ENCODE measurements around the gene TTLL11.

TTLL11 gene

DNA sequence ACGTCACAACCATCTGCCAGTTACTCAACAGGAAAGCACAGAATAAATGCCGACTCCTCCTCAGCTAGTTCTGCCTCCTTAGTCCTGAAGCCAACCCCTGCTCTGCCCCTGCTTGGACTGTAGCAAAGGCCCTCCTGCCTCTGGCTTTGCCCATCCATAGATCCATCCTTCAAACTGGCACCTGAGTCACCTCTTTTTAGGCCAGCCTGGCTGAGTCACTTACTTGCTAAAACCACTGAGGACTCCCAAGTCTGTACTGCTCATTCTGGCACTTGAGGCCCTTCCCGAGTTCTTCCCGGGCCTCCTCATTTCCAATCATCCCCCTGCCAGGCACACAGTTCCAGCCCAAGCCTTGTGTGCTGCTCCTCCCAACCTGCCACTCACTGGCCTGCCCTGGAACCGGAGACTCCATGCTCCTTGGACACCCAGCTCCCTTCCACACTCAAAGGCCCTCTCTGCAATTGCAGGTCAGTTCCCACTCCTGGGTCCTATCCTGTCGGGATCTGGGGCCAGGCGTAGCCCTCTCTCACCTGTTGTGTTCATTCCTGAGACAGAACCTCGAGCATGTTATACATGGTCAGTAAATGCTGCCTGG lies 221.6 kb downstream of the TTLL11 start:
- Histone ChIP-seq H3K27me3 (replicated peaks; ENCODE audit: control insufficient read depth, insufficient read depth, low read length) (no peaks in the 10 kb centered on the region), H3K36me3 (ENCODE audit: control insufficient read depth, insufficient read depth, low read length) (no peaks in the 10 kb centered on the region), H3K4me3 (replicated peaks; ENCODE audit: low read depth, low read length) (no peak overlapping the region)
- TF ChIP-seq, protein P1, sequence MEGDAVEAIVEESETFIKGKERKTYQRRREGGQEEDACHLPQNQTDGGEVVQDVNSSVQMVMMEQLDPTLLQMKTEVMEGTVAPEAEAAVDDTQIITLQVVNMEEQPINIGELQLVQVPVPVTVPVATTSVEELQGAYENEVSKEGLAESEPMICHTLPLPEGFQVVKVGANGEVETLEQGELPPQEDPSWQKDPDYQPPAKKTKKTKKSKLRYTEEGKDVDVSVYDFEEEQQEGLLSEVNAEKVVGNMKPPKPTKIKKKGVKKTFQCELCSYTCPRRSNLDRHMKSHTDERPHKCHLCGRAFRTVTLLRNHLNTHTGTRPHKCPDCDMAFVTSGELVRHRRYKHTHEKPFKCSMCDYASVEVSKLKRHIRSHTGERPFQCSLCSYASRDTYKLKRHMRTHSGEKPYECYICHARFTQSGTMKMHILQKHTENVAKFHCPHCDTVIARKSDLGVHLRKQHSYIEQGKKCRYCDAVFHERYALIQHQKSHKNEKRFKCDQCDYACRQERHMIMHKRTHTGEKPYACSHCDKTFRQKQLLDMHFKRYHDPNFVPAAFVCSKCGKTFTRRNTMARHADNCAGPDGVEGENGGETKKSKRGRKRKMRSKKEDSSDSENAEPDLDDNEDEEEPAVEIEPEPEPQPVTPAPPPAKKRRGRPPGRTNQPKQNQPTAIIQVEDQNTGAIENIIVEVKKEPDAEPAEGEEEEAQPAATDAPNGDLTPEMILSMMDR (IDR thresholded peaks at IDR 0.05; ENCODE audit: insufficient read depth, low read length, poor library complexity, severe bottlenecking): no peak
- no peak for DNase-seq (ENCODE audit: extremely low read depth, insufficient read length)

DNA sequence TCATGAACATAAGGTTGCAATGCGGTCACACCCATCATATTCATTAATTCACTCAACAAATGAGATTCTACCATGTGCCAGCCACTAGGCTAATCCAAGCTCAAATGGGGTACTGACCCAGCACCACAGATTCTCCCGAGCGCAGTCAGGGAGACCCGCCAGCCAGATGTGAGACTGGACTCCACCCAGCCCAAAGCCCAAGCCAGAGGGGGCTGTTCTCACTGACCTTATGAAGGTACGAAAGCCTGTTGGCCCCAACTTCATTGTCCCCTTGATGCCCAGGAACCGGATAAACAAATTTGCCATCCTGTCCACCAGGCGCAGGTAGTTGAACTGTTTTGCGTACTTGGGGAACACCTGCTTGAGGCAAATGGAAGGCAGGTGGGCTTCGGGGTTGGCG lies 222.8 kb downstream of the TTLL11 start:
- TF ChIP-seq, protein P1 (IDR thresholded peaks at IDR 0.05; ENCODE audit: insufficient read depth, low read length, poor library complexity, severe bottlenecking): no peak
- no peak for DNase-seq (ENCODE audit: extremely low read depth, insufficient read length)

DNA sequence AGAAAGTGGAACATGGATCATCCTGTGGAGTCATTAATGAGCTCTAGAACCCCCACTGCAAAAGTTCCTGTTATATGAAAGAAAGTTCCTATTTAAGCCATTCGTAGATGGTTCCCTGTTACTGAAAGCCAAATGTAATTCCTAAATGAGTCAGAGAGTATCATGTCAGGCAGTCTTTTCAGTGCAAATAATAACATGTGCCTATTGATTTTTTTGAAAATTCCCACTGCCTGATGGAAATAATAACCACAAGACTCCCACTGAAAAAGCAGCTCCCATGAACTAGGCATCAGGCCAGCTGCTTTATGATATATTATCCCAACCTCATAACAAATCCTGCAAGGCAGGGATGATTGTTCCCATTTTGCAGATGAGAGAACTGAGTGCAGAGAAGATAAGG lies 224.5 kb downstream of the TTLL11 start:
- H3K4me3 ChIP-seq (replicated peaks; ENCODE audit: low read depth, low read length): no peak overlapping the region
- TF ChIP-seq, protein P1 (IDR thresholded peaks at IDR 0.05; ENCODE audit: insufficient read depth, low read length, poor library complexity, severe bottlenecking): no peak
- H3K36me3 ChIP-seq (ENCODE audit: control insufficient read depth, insufficient read depth, low read length): no peaks in the 10 kb centered on the region
- DNase-seq (ENCODE audit: extremely low read depth, insufficient read length): no peak
- H3K27me3 ChIP-seq (replicated peaks; ENCODE audit: control insufficient read depth, insufficient read depth, low read length): no peaks in the 10 kb centered on the region

More for the DNA sequence above, 222.8 kb downstream of the TTLL11 start:
- Histone ChIP-seq H3K27me3 (replicated peaks; ENCODE audit: control insufficient read depth, insufficient read depth, low read length) (no peaks in the 10 kb centered on the region), H3K36me3 (ENCODE audit: control insufficient read depth, insufficient read depth, low read length) (no peaks in the 10 kb centered on the region), H3K4me3 (replicated peaks; ENCODE audit: low read depth, low read length) (no peak overlapping the region)

DNA sequence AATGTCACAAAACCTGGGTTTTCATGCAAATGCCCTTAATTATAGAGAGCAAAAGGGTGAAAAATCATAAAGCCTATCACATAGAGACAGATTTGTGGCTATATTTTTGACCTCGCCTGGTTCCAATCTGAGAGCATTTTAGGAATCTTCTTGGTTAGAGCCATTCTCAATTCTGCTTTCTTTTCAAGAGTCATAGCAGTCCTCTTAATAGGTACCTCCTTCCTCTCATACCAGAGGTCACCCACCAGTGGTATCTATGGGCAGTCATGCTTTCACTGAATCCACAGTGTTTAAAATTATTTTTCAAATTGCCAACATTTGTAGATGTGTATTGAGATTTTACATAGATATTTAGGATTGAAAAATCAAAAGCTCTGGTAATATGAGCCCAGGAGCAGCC lies 226.2 kb downstream of the TTLL11 start:
- DNase-seq (ENCODE audit: extremely low read depth, insufficient read length): no peak
- Histone ChIP-seq H3K36me3 (ENCODE audit: control insufficient read depth, insufficient read depth, low read length) (no peaks in the 10 kb centered on the region), H3K27me3 (replicated peaks; ENCODE audit: control insufficient read depth, insufficient read depth, low read length) (no peaks in the 10 kb centered on the region), H3K4me3 (replicated peaks; ENCODE audit: low read depth, low read length) (no peak overlapping the region)
- TF ChIP-seq, protein P1 (IDR thresholded peaks at IDR 0.05; ENCODE audit: insufficient read depth, low read length, poor library complexity, severe bottlenecking): no peak

DNA sequence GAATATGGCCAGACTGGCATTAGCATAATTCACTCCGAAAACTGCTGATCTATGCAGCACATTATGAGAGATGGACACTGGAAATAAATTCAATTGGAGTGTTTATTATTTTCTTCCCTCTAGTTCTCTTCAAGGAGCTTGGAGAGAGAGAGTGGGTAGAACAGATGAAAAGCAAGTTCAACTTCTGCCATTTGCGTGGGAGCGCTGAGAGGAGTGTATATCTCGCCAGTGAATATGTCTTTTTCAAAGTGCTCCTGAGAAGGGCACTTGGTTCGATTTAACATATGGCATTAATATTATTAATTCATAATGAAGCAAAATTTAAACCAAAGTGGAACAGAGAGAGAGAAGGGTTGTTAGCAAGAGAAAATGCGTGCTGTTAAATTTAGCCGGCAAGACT lies 227.2 kb downstream of the TTLL11 start:
- TF ChIP-seq, protein P1 (IDR thresholded peaks at IDR 0.05; ENCODE audit: insufficient read depth, low read length, poor library complexity, severe bottlenecking): no peak
- H3K4me3 ChIP-seq (replicated peaks; ENCODE audit: low read depth, low read length): no peak overlapping the region

DNA sequence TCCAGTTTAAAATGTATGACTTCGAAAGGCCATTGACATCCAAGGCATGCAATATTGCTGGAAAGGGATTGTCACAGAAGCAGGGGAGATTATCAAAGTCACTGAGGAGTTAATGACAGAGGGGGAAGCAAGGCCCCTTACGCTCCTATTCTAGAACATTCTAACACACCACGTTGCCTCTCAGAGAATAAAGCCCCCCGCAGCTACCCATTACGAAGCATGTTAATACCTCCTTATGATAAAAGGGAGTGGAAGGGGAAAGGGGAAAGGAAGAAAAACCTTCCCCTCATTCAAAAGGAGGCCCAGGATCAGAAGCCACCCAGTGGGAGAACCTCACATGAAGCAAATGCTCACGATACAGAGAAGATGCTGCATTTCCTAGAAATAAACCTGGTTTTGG lies 228.0 kb downstream of the TTLL11 start:
- TF ChIP-seq, protein P1 (IDR thresholded peaks at IDR 0.05; ENCODE audit: insufficient read depth, low read length, poor library complexity, severe bottlenecking): no peak
- H3K4me3 ChIP-seq (replicated peaks; ENCODE audit: low read depth, low read length): no peak overlapping the region
- DNase-seq (ENCODE audit: extremely low read depth, insufficient read length): no peak
- H3K36me3 ChIP-seq (ENCODE audit: control insufficient read depth, insufficient read depth, low read length): no peaks in the 10 kb centered on the region
- H3K27me3 ChIP-seq (replicated peaks; ENCODE audit: control insufficient read depth, insufficient read depth, low read length): no peaks in the 10 kb centered on the region

More for the DNA sequence above, 227.2 kb downstream of the TTLL11 start:
- H3K27me3 ChIP-seq (replicated peaks; ENCODE audit: control insufficient read depth, insufficient read depth, low read length): no peaks in the 10 kb centered on the region
- DNase-seq (ENCODE audit: extremely low read depth, insufficient read length): no peak
- no peaks in the 10 kb centered on the region for H3K36me3 ChIP-seq (ENCODE audit: control insufficient read depth, insufficient read depth, low read length)
